HG02678 (cell line): ENCODE results near the gene VKORC1L1.
A peak's percentile ranks its signal among the peaks of the same experiment; 100 is the strongest.
"Not testable (repeated sequence)": the region's sequence is repeated elsewhere in the genome, so short reads cannot be mapped to it uniquely, and the experiment has no call there.

Experiments
- ATAC-seq: cut with Tn5 transposase; IDR thresholded peaks from one replicate; pipeline ENCODE4 v1.9.1; 2021; ENCODE audit warnings: mild to moderate bottlenecking, moderate library complexity; ENCODE audit not compliant: unreplicated experiment

The VKORC1L1 gene

GRCh38 chr7:65880242-65880641 is 7.4 kb downstream of the VKORC1L1 start:
- not testable (repeated sequence) for ATAC-seq

GRCh38 chr7:65884983-65885382 is 12.1 kb downstream of the VKORC1L1 start:
- not testable (repeated sequence) for ATAC-seq

- not testable (repeated sequence) for ATAC-seq
Measured at GRCh38 chr7:65885533-65885932, 12.7 kb downstream of the VKORC1L1 start.

- ATAC-seq = not testable (repeated sequence)
Measured at GRCh38 chr7:65888434-65889156, 15.7 kb downstream of the VKORC1L1 start.

GRCh38 chr7:65889722-65890121 is 16.8 kb downstream of the VKORC1L1 start:
- not testable (repeated sequence) for ATAC-seq

- no peak for ATAC-seq
Measured at GRCh38 chr7:65892161-65892560, 19.3 kb downstream of the VKORC1L1 start.

- no peak for ATAC-seq
Measured at GRCh38 chr7:65892835-65893234, 20.0 kb downstream of the VKORC1L1 start.

GRCh38 chr7:65896279-65896870 is 23.5 kb downstream of the VKORC1L1 start:
- no peak for ATAC-seq

- not testable (repeated sequence) for ATAC-seq
Measured at GRCh38 chr7:65897289-65897688, 24.4 kb downstream of the VKORC1L1 start.

- ATAC-seq = peak; percentile 89
Measured at GRCh38 chr7:65898677-65899447, 26.0 kb downstream of the VKORC1L1 start.

GRCh38 chr7:65902306-65902705 is 29.4 kb downstream of the VKORC1L1 start:
- no peak for ATAC-seq

- no peak for ATAC-seq
Measured at GRCh38 chr7:65907501-65908198, 34.8 kb downstream of the VKORC1L1 start.

- no peak for ATAC-seq
Measured at GRCh38 chr7:65910237-65910636, 37.4 kb downstream of the VKORC1L1 start.

GRCh38 chr7:65912237-65912636 is 39.4 kb downstream of the VKORC1L1 start:
- no peak for ATAC-seq

GRCh38 chr7:65915921-65916657 is 43.2 kb downstream of the VKORC1L1 start:
- ATAC-seq = no peak

- no peak for ATAC-seq
Measured at GRCh38 chr7:65923316-65923715, 50.4 kb downstream of the VKORC1L1 start.

- no peak for ATAC-seq
Measured at GRCh38 chr7:65924193-65924592, 51.3 kb downstream of the VKORC1L1 start.

- ATAC-seq = no peak
Measured at GRCh38 chr7:65925040-65925439, 52.2 kb downstream of the VKORC1L1 start.

- ATAC-seq = no peak
Measured at GRCh38 chr7:65926588-65926987, 53.7 kb downstream of the VKORC1L1 start.
